ENCODE data around the gene TRIM9.

Gene TRIM9

DNA sequence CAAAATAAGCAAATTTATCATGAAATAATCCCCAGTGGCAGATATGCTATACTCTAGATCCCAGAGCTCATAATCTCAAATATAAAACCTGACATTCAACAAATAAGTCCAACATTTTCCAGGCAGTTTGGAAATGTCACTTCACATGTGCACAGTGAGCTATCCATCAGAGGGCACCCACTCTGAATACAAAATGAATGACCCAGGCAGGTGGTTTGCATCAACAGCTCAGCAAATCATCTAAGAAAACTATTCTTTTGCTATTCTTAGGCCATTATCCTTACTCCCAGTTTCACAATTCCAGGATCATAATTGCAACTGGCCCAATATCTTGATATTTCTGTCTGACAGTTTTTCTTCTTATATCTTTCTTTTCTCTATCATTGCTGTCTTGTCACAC, 38.5 kb downstream of the TRIM9 start:
- DNase-seq = no peak

GRCh38 chr14:51053157-51053556, 41.7 kb downstream of the TRIM9 start:
- DNase-seq = no peak

DNA sequence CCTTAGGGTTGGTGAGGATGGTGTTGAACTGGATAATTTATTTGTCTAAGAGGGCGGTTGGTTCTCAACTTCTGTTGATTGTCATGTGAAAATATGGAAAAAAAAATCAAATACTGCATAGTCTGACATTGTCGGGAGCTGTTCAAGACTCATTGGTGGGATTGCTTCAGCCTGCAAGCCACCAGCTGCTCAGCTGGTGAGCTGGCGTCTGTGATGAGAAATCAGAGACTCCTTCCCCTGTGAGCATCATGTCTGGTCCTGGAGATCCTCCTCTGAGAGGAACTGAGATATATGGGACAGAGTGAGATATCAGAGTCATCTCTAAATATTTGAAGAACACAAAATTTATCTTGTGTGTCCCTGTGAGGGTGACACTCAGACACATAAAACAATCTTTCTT, 49.9 kb downstream of the TRIM9 start:
- no peak for DNase-seq

- DNase-seq = no peak
Measured at GRCh38 chr14:51041883-51042282, 53.0 kb downstream of the TRIM9 start.

DNA sequence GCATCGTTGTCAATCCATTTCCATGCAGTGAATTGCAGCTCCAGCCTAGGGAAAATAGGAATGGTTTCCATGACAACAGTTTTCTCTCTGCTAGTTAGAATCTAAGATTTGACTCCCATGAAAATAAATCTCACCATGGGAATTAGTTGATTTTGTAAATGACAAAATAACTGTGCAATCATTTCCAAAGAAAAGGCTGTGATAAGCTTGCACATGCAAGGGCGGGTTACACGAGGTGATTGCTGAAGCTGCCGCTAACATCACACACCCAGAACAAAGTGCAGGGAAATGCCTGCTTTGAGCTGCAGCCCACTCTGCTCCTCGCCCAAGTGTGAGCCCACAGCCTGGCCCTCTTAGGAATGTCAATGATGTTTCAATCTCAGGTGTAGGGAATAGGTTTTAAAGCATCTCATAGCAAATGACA, 53.8 kb downstream of the TRIM9 start:
- DNase-seq = no peak

GRCh38 chr14:51039252-51039651, 55.7 kb downstream of the TRIM9 start:
- DNase-seq = no peak

DNA sequence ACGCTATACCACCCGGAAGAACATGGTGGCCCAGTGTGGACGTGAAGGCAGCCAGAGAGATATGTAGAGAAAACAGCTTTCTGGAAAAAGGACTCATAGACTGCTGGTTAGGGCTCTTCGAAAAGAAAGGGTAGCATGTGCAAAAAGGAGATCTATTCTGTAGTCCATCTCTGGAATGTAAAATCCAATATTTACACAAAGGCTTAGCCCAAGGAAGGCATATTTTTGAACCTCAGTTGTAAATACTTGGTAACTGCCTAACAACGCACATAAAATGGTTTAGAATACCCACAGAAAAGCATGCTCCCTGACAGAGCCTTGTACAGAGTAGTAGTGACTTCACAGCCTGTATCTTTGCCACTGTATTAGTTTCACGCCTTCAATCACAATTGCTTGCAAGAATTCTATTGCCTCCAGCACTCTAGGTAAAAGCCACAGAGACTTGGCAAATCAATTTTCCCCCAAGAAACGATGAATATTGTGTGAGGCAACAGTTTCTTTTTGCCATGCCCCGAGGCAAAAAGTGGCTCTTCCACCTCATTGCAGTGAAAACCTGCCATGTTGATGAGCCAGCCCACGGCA, 59.2 kb downstream of the TRIM9 start:
- DNase-seq = no peak

DNA sequence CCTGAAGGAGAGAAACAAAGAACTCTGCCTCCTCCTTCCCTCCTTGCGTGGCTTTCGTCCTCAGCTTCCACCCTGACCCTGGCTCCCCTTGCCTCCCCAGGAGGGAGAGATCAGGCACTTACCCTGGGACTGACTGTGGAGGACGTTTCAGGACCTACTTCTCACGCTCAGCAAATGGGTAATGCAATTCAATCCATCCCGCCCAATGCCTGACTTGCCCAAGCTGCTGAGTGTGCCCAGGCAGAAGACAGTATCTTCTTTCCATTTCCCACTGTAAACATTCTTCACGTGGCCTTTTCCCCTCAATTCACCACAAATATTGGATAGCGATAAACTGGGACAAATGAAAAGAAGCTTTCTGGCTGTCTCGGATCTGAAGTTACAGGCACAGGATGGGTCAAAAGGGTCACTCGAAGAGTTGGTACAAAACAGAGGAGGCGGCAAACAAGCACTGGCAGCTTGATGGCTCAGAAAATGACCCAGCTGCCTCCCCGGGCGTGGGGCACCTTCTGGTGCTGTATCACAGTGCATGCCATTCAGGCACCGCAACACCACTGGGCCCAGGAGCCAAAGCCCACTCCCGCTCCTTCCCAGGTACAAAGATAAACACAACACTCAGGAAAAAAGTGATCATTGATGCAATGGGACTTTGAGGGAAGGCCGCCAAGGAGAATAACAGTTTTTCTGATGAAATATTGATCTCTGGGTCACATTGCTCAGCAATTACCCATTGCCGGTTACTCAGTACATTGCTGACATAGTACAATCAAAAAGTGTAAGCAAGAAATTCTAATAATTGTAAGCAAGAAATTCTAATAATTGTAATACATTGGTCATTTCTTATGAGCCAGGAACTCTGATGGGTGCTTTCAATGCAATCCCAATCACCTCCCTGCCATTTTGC, 65.8 kb downstream of the TRIM9 start:
- DNase-seq = no peak

- no peak for DNase-seq
Measured at GRCh38 chr14:51028361-51028760, 66.5 kb downstream of the TRIM9 start.

DNA sequence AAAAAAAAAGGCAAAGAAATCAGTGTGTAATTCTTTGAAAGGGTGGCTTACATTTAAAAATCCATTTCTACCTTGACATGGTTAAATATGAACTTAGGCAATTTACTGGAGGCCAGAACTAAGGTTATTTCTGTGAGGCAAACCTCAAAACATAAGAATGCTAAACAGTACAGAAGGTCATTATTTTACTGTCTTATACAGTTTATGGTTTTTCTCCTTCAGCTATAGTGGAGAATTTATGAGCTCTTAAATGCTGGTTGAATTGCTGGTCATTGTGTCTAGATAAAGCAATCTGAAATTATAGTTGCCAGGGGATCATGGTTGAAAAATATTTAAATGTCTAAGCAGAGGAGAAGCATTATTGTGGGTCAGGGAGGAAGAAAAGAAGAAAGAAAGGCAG, 70.5 kb downstream of the TRIM9 start:
- no peak for DNase-seq

DNA sequence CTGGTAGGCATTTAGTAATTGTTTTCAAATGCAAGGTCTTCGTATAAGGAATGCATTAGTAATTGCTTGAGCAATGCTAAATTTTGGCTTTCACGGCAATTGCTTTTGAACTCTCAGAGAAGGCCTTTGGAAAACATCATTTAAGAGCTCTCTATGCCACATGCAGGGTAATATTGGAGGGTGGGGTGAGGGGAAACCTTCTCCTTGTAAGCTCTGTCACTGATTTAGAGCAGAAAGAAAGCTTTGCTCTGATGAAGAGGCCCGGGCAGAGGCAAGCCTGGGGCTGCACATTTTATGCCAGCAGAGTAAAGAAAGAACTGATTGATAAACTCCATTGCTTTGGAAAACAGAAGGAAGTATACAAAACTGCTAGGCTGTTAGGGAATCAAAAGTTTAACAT, 70.9 kb downstream of the TRIM9 start:
- DNase-seq = no peak

- no peak for DNase-seq
Measured at GRCh38 chr14:51022769-51023168, 72.1 kb downstream of the TRIM9 start.

DNA sequence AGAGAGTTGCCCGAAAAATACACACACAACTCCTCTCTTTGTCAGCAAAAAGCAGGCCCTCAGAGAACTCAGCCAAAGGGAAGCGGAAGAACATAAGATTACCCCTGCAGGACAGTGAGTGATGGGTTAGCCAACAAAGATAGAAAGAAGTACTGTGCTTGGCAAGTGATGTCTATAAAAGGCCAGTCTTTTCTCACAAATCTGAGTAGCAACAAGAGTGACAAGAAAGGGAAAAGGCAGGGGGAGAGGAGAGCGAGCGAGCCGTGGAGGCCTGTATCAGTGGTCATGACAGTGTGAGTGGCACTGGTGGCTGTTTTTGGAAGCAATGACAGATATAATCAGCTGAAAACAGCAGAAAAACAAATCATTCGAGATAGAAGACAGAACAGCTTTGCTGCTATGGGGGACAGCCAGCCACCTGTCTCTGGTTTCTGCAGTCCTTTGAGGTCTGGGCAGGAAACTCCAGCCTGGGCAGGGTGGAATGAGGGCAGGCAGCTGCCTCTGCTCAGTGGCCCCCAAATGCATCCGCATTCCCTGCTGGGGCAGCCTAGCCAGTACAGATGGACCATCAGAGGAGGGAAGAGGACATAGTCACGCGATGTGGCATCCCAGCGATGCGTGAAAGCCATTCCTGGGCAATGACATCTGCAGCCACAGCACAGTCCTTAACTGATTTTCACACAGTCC, 74.7 kb downstream of the TRIM9 start:
- peak; percentile 81 for DNase-seq

- DNase-seq = no peak
Measured at GRCh38 chr14:51019089-51019488, 75.8 kb downstream of the TRIM9 start.

DNA sequence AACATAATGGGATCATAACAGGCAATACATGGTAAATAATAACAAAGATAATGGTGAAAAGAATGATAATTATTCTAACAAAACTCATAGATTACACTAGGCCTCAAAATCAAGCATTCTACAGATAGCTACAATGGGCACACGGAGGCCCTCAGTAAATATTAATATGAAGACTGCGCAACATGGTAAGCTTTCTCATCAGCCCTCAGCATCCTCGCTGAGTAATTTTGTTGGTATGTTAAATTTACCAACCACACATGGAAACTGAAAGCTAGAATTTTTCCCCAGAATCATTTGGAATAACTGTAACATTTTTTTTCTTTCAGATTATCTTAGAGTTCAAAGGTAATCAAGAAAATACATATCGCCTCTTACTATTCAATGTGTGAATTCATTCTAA, 76.4 kb downstream of the TRIM9 start:
- DNase-seq = no peak

- no peak for DNase-seq
Measured at GRCh38 chr14:51014625-51015024, 80.3 kb downstream of the TRIM9 start.

- no peak for DNase-seq
Measured at GRCh38 chr14:51014086-51014485, 80.8 kb downstream of the TRIM9 start.

DNA sequence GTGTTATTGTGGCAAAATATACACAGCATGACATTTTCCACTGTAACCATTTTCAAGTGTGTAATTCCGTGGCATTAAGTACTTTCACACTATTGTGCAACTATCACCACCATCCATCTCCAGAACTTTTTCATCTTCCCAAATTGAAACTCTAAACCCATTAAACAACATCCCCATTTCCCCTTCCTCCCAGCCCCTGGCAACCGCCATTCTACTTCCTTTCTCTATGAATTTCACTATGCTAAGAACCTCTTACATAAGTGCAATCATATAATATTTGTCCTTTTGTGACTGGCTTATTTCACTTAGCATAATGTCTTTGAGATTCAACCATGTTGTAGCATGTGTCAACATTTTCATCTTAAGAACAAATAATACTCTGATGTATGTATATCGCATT, 82.8 kb downstream of the TRIM9 start:
- DNase-seq = no peak

DNA sequence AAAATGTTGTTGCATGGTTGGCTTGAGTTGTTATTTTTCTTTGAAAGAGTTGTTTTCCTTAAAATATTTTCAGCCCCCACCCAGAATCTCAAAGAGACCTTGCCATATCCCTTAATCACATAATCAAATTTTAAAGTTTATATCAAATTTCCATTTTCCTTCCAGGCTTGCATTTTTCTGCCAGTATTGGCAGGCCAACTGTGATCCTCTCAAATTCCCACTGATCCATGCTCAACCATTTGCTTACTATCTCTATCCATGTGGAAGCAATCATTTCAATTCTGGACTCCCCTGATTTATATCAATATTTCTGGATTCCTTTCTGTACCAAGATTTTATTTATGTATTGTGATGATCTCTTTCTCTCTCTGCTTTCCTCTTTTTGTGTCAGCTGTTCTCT, 86.5 kb downstream of the TRIM9 start:
- peak; percentile 4 for DNase-seq

GRCh38 chr14:51006781-51007211, 88.1 kb downstream of the TRIM9 start:
- peak; percentile 69 for DNase-seq

DNA sequence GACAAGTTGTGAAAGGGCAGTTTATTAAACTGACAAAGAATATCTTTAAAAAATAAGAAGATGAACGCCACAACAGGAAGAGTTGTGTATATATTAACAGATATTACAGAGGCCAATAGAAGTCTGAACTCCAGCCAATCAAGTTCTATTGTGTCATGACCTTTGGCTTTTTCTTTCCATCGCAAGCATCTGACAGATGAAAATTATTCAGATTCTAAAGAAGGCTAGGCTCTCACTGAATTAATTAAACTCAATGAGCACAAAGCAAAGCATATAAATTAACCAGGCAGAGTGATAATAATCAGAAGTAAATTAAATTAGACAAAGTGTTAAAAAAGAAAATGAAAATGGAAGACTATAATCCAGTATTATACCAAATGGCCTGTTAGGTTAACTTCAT, 88.6 kb downstream of the TRIM9 start:
- DNase-seq = no peak

DNA sequence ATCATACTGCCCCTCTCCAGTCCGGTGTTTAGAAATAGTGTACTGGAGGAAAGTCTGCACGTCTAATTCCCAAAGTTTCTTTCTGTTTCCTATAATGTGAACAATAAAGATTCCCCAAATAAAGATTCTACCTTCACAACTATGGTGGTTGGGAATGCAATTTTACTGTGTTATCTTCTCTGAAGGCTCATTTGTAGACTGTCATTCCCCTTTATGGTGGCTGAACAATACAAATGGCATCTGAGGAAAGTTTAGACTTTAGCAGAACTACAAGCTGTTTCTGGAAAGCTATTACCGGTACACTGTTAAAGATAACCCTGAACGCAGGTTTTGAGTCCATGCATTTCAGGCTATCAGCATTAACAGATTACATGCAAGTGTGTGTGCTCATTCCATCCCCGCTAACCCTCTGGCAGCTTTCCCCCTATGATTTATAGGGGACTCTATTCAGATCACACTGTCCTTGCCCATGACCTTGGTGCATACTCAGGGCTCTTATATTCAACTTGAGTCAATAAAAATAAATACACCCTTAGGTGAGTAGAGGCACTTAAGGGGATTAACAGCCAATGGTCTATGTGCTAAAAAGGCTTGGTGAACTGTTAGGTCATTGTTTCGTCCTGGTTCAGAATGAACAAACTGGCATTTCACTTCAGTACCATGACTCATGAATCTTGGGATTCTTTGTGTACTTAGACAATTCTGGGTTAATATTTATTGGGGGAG, 89.9 kb downstream of the TRIM9 start:
- DNase-seq = peak; percentile 81

DNA sequence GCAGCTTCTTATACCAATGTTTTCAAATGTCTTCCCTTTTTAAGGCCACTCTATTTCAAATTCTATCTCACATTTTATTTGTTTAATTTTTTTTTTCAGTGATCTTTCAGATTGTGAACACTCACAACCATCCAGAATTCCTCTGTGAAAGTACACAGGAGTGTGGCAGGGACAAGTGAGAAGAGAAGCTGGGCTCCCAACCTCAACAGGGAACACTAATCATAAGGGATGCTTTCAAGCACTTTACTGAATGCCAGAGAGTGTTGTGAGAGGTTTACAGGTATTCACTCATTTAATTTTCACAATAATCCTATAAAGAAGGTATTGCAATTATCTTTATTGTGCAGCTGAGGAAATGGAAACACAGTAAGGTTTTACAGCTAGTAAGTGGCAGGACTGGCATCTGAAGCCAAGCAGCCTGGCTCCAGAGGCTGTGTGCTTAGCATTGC, 90.5 kb downstream of the TRIM9 start:
- DNase-seq = peak; percentile 60
